Measurements from ENCODE around the gene PDE4D. TPM values are rescaled to one million over a fixed set of nuclear protein-coding genes. Genes with fewer than 3 reads are reported as not detected.

The PDE4D gene
- total and polyA plus RNA-seq, 2 donors (not counting 1 experiment from before 2014, with no cell fraction given): 14.9 to 171 TPM

DNA sequence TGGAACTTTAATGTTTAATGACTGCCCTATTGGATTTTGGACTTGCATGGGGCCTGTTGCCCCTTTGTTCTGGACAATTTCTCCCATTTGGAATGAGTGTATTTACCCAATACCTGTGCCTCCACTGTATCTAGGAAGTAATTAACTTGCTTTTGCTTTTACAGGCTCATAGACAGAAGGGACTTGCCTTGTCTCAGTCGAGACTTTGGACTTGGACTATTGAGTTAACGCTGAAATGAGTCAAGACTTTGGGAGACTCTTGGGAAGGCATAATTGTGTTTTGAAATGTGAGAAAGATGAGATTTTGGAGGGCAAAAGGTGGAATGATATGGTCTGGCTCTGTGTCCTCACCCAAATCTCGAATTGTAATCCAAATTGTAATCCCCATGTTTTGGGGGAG, 368.2 kb downstream of the PDE4D start:
- H3K27me3 Mint-ChIP-seq: no peaks in the 10 kb centered on the region
- intact Hi-C loops (cut with micrococcal nuclease): no loop called here

DNA sequence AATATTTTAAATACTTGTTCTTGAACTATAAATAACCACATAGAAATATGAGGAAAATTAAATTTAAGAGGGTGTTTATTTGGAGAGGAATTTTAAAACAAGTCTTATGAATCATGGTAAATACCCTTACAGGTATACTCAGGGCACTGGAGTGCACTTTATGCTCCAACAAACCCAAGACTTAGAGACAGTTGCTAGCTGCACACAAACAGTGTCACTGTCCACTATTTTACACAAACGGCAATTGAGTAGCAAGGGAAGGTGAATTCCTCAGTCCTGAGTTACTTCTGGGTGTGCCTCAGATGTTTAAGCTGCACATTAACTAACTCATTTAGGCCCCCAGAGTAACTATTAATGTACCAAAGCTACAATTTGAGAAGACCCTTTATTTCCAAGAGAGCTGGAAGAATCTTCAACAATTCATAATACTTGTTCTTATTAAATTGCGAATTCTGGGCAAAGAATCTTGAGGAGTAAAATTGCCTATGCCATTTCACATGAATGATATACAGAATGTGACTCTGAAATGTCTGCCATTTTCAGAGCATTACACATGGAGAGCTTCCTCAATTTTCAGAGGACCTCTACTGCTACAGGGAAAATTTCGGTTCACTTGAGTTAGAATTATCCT, 371.2 kb downstream of the PDE4D start:
- H3K4me3 Mint-ChIP-seq: no peak overlapping the region
- no peak for ATAC-seq (ENCODE audit: low read depth)

More for the DNA sequence above, 368.2 kb downstream of the PDE4D start:
- ChIA-PET CTCF (no interaction called here), POLR2A (interaction anchor here (0.7 kb wide), 1 partner anchor 26 kb away, joined by 3 read pairs; no protein-coding TSS in a partner anchor)
- H3K9ac ChIP-seq (ENCODE audit: low read length): no peak overlapping the region
- no peak overlapping the region for H3K4me3 Mint-ChIP-seq
- H3K9me3 ChIP-seq (ENCODE audit: control extremely low read depth in 1 of 3, control insufficient read depth in 2 of 3, insufficient read depth in 1 of 3, low read length in 2 of 3): peaks cover 0 to 11% (median 7%) of the 10 kb centered on the region in 3 donors
- no peak overlapping the region for H3K27ac Mint-ChIP-seq
- ATAC-seq (ENCODE audit: low read depth): no peak
- no peak for DNase-seq
- WGBS (ENCODE audit: insufficient coverage): 98% methylated on average over 3 of the region's 3 CpGs
- H4K20me1 ChIP-seq (ENCODE audit: control insufficient read depth, insufficient read depth, low read length, poor library complexity, severe bottlenecking): no peaks in the 10 kb centered on the region
- no peaks in the 10 kb centered on the region for H3K36me3 ChIP-seq (replicated peaks in 1 of 2; ENCODE audit: control extremely low read depth in 1 of 2, control insufficient read depth in 1 of 2, extremely low read depth in 1 of 2, insufficient read depth in 2 of 2, low read length in 1 of 2)
- H3K4me1 ChIP-seq (ENCODE audit: control insufficient read depth in 2 of 2, insufficient read depth in 2 of 2, low read length in 2 of 2): no peaks in the 10 kb centered on the region
- H2AFZ ChIP-seq (ENCODE audit: insufficient read depth, low read depth, low read length, poor library complexity, severe bottlenecking): no peak overlapping the region
- H3K9me3 Mint-ChIP-seq (ENCODE audit: insufficient read depth): peaks cover 2% of the 10 kb centered on the region
- TF ChIP-seq, protein P1, sequence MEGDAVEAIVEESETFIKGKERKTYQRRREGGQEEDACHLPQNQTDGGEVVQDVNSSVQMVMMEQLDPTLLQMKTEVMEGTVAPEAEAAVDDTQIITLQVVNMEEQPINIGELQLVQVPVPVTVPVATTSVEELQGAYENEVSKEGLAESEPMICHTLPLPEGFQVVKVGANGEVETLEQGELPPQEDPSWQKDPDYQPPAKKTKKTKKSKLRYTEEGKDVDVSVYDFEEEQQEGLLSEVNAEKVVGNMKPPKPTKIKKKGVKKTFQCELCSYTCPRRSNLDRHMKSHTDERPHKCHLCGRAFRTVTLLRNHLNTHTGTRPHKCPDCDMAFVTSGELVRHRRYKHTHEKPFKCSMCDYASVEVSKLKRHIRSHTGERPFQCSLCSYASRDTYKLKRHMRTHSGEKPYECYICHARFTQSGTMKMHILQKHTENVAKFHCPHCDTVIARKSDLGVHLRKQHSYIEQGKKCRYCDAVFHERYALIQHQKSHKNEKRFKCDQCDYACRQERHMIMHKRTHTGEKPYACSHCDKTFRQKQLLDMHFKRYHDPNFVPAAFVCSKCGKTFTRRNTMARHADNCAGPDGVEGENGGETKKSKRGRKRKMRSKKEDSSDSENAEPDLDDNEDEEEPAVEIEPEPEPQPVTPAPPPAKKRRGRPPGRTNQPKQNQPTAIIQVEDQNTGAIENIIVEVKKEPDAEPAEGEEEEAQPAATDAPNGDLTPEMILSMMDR (IDR thresholded peaks at IDR 0.05): no peak
- TF ChIP-seq EZH2 (IDR thresholded peaks at IDR 0.05; ENCODE audit: borderline replicate concordance, insufficient read depth, low read depth, low read length, poor library complexity, severe bottlenecking): no peak
- H3K4me2 ChIP-seq (replicated peaks; ENCODE audit: low read depth, low read length, poor library complexity, severe bottlenecking): no peak overlapping the region
- H3K27ac ChIP-seq (ENCODE audit: low read length in 2 of 2): no peak overlapping the region
- H3K27me3 ChIP-seq (replicated peaks in 1 of 4; ENCODE audit: control extremely low read depth in 1 of 4, control insufficient read depth in 3 of 4, insufficient read depth in 4 of 4, low read length in 3 of 4): no peaks in the 10 kb centered on the region
- peaks cover 3% of the 10 kb centered on the region for H3K4me1 Mint-ChIP-seq
- H3K79me2 ChIP-seq (ENCODE audit: control insufficient read depth, insufficient read depth, low read length): no peaks in the 10 kb centered on the region
- no peak overlapping the region for H3K4me3 ChIP-seq (ENCODE audit: control extremely low read depth in 1 of 5, extremely low read depth in 1 of 5, insufficient read depth in 1 of 5, low read depth in 2 of 5, low read length in 4 of 5)

More for the DNA sequence above, 371.2 kb downstream of the PDE4D start:
- H3K9me3 ChIP-seq (ENCODE audit: control extremely low read depth in 1 of 3, control insufficient read depth in 2 of 3, insufficient read depth in 1 of 3, low read length in 2 of 3): peaks cover 0 to 11% (median 7%) of the 10 kb centered on the region in 3 donors
- H3K27me3 ChIP-seq (replicated peaks in 1 of 4; ENCODE audit: control extremely low read depth in 1 of 4, control insufficient read depth in 3 of 4, insufficient read depth in 4 of 4, low read length in 3 of 4): no peaks in the 10 kb centered on the region
- Mint-ChIP-seq H3K27me3 (no peaks in the 10 kb centered on the region), H3K27ac (no peak overlapping the region), H3K9me3 (ENCODE audit: insufficient read depth) (peaks cover 2% of the 10 kb centered on the region), H3K4me1 (peaks cover 3% of the 10 kb centered on the region)
- H2AFZ ChIP-seq (ENCODE audit: insufficient read depth, low read depth, low read length, poor library complexity, severe bottlenecking): no peak overlapping the region
- no peak overlapping the region for H3K9ac ChIP-seq (ENCODE audit: low read length)
- no peak overlapping the region for H3K4me3 ChIP-seq (ENCODE audit: control extremely low read depth in 1 of 5, extremely low read depth in 1 of 5, insufficient read depth in 1 of 5, low read depth in 2 of 5, low read length in 4 of 5)
- DNase-seq: no peak
- ChIA-PET CTCF (interaction anchor here (1.6 to 2.1 kb wide), 2 partner anchors 16 to 130 kb away, joined by 3 to 4 read pairs; no protein-coding TSS in a partner anchor), POLR2A (no interaction called here)
- H3K27ac ChIP-seq (ENCODE audit: low read length in 2 of 2): no peak overlapping the region
- intact Hi-C loops (cut with micrococcal nuclease): no loop called here
- no peaks in the 10 kb centered on the region for H3K36me3 ChIP-seq (replicated peaks in 1 of 2; ENCODE audit: control extremely low read depth in 1 of 2, control insufficient read depth in 1 of 2, extremely low read depth in 1 of 2, insufficient read depth in 2 of 2, low read length in 1 of 2)
- no peaks in the 10 kb centered on the region for H4K20me1 ChIP-seq (ENCODE audit: control insufficient read depth, insufficient read depth, low read length, poor library complexity, severe bottlenecking)
- H3K4me1 ChIP-seq (ENCODE audit: control insufficient read depth in 2 of 2, insufficient read depth in 2 of 2, low read length in 2 of 2): no peaks in the 10 kb centered on the region
- H3K79me2 ChIP-seq (ENCODE audit: control insufficient read depth, insufficient read depth, low read length): no peaks in the 10 kb centered on the region
- WGBS (ENCODE audit: insufficient coverage): no CpG with 5 or more reads among the region's 3 CpGs
- TF ChIP-seq, protein P1 (IDR thresholded peaks at IDR 0.05): no peak
- TF ChIP-seq EZH2 (IDR thresholded peaks at IDR 0.05; ENCODE audit: borderline replicate concordance, insufficient read depth, low read depth, low read length, poor library complexity, severe bottlenecking): no peak
- no peak overlapping the region for H3K4me2 ChIP-seq (replicated peaks; ENCODE audit: low read depth, low read length, poor library complexity, severe bottlenecking)
